CD4-positive, alpha-beta memory T cell (primary cell): ENCODE results near the gene ST8SIA5. TPM values are rescaled to one million over a fixed set of nuclear protein-coding genes. Genes with fewer than 3 reads are reported as not detected.

ENCODE experiments used
- CTCF ChIA-PET: fragments of 350-600 bp; sonication (Branson Sonifier 250); formaldehyde crosslinking; loops from one replicate; lab custom pipeline; 2021; ENCODE audit warnings: inconsistent platforms; ENCODE audit not compliant: partially characterized antibody; lab: Charles Lee
- POLR2A ChIA-PET: fragments of 350-600 bp; sonication (Branson Sonifier 250); formaldehyde crosslinking; loops from one replicate; lab custom pipeline; 2021; ENCODE audit not compliant: partially characterized antibody; lab: Charles Lee
- DNase-seq, 5 donors: peaks; one replicate each; pipeline versions ENCODE4 v3.0.0 to v3.0.0-alpha.2; 2020 to 2022; ENCODE audit warnings: mixed read lengths in 1 of 5
- H3K27ac ChIP-seq: one replicate; pipeline ENCODE4 v1.7.0; 2013; ENCODE audit warnings: low read depth, low read length
- H3K27me3 ChIP-seq: 2 replicates; pipeline ENCODE4 v1.7.0; 2013; ENCODE audit warnings: mild to moderate bottlenecking, low read length, moderate library complexity; ENCODE audit not compliant: insufficient read depth
- H3K36me3 ChIP-seq: 2 replicates; pipeline ENCODE4 v1.7.0; 2013; ENCODE audit warnings: mild to moderate bottlenecking, low read length, moderate library complexity; ENCODE audit not compliant: insufficient read depth
- H3K4me1 ChIP-seq: 2 replicates; pipeline ENCODE4 v1.7.0; 2013; ENCODE audit warnings: mild to moderate bottlenecking, low read length, moderate library complexity; ENCODE audit not compliant: insufficient read depth
- H3K4me3 ChIP-seq, 2 donors: one replicate each; pipeline ENCODE4 v1.7.0; 2013; ENCODE audit warnings: low read length in 2 of 2, mild to moderate bottlenecking in 1 of 2
- H3K9me3 ChIP-seq, 2 donors: one replicate each; pipeline ENCODE4 v1.7.0; 2013; ENCODE audit warnings: low read length in 2 of 2, control low read depth in 1 of 2; ENCODE audit not compliant: control insufficient read depth in 1 of 2
- H3K27ac Mint-ChIP-seq, 7 donors: one replicate each; pipeline ENCODE4 v1.8.0; 2020 to 2021; ENCODE audit warnings: mixed read lengths in 7 of 7, mild to moderate bottlenecking in 6 of 7, inconsistent platforms in 3 of 7, moderate library complexity in 3 of 7
- H3K27me3 Mint-ChIP-seq, 2 donors: one replicate each; pipeline ENCODE4 v1.8.0; 2020 to 2021; ENCODE audit warnings: mixed read lengths in 2 of 2
- H3K36me3 Mint-ChIP-seq, 2 donors: one replicate each; pipeline ENCODE4 v1.8.0; 2020 to 2021; ENCODE audit warnings: mixed read lengths in 2 of 2, inconsistent platforms in 1 of 2, mild to moderate bottlenecking in 1 of 2
- H3K4me1 Mint-ChIP-seq, 4 donors: one replicate each; pipeline ENCODE4 v1.8.0; 2020 to 2021; ENCODE audit warnings: mixed read lengths in 4 of 4, mild to moderate bottlenecking in 1 of 4
- H3K4me3 Mint-ChIP-seq, 8 donors: one replicate each; pipeline ENCODE4 v1.8.0; 2020 to 2021; ENCODE audit warnings: mixed read lengths in 8 of 8, mild to moderate bottlenecking in 7 of 8, moderate library complexity in 6 of 8, inconsistent platforms in 3 of 8
- H3K9me3 Mint-ChIP-seq, 8 donors: one replicate each; pipeline ENCODE4 v1.8.0; 2020 to 2021; ENCODE audit warnings: mixed read lengths in 8 of 8, mild to moderate bottlenecking in 5 of 8, inconsistent platforms in 3 of 8, moderate library complexity in 1 of 8
- intact Hi-C: fragments of 100-400 bp; cut with micrococcal nuclease; formaldehyde crosslinking; loops from one replicate; pipeline ENCODE4 v1.15.1; 2023
- polyA plus RNA-seq, 2 donors: library from polyadenylated mRNA; unstranded; fragments of 300-500 nt; fragmentation: Illumina TruSeq; gene quantifications; one replicate each; pipeline ENCODE4 v1.2.3, GENCODE V29; 2021
- total RNA-seq, 2 experiments: library from RNA; stranded (reverse); gene quantifications; one replicate each; pipeline ENCODE4 v1.2.3, GENCODE V29; 2021

The ST8SIA5 gene
- total and polyA plus RNA-seq, 4 experiments from 2014 or later, result not detected

DNA sequence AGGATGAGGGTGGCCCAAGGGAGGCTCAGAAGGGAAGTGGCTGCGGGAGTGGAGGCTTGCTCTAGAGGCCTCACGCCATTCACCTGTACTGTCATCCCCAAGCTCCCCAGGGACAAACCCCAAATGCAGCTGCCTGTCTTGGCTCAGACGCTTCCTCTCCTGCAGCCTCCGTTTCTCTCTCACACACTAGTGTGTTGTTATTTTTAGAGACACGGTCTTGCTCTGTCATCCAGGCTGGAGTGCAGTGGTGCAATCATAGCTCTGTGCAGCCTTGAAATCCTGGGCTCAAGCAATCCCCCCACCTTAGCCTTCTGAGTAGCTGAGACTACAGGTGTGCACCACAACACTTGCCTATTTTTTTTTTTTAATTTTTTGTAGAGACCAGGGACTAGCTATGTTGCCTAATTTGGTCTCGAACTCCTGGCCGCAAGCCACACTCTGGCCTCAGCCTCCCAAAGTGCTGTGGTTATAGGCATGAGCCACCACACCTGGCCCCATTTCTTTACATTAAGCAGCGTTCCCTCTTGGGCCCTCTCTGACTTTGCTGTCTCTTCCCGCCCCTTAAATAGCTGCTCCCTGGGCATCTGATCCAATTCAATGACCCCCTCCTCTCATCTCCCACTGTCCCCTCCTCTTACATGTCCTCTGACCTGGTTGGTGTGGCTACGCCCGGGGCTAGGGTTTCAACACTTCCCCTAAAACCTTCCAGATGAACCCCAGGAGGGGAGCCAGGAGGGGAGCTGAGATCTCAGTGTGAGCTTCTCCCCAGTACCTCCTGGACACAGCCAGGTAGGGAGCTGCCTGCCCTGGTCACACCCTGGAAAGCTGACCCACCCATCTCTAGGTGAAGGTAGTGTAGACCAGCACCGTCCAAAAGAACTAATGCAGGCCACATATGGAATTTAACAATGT, 75.8 kb downstream of the ST8SIA5 start:
- no peak for DNase-seq
- H3K27me3 ChIP-seq, result no peaks in the 10 kb centered on the region
- Mint-ChIP-seq H3K27me3 (peaks cover 1 to 8% of the 10 kb centered on the region in 2 donors), H3K4me3 (no peak overlapping the region), H3K36me3 (no peaks in the 10 kb centered on the region), H3K4me1 (no peaks in the 10 kb centered on the region), H3K9me3 (no peaks in the 10 kb centered on the region), H3K27ac (no peak overlapping the region)
- no peaks in the 10 kb centered on the region for H3K4me1 ChIP-seq
- intact Hi-C loops, result no loop called here
- H3K4me3 ChIP-seq, result no peak overlapping the region
- ChIA-PET POLR2A (no interaction called here), CTCF (no interaction called here)
- H3K9me3 ChIP-seq, result no peaks in the 10 kb centered on the region
- no peak overlapping the region for H3K27ac ChIP-seq
- no peaks in the 10 kb centered on the region for H3K36me3 ChIP-seq

DNA sequence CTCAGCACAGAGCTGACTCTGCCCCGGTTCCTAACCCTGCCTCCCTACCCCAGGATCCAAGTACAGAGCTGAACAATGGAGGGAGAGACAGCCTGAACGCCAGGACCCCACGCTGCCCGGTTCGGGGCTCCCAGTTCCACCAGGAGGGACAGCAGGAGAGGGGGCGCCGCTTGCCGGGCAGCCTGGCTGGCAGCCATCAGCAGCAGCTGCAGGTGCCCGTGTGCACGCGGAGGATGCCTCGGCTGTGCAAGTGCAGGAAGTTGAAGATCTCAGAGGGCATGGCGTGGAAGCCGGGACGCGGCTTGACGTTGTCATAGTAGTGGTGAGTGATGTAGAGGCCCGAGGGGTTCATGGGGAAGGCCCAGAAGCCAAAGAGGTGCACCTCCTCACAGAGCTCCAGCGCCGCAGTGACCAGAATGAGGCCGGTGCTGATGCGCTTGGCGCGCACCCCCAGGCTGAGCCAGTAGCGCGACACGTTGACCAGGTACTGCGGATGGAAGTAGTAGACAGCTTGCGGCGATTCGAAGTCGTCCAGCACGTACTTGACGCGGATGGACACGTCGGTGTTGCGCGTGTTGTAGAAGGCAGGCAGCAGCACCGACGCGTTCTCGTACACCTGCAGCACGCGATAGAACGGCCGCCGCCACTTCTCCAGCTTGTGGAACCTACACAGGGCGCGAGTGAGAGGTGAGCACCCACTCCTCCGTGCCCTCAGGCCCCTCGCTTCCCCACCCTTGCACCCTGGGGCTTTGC, 76.8 kb downstream of the ST8SIA5 start:
- CTCF ChIA-PET, result interaction anchor here (1.8 kb wide), 1 partner anchor 22 kb away, joined by 5 read pairs; no protein-coding TSS in a partner anchor
- Mint-ChIP-seq H3K36me3 (no peaks in the 10 kb centered on the region), H3K9me3 (no peaks in the 10 kb centered on the region), H3K27ac (no peak overlapping the region), H3K27me3 (peaks cover 3 to 9% of the 10 kb centered on the region in 2 donors), H3K4me3 (no peak overlapping the region), H3K4me1 (no peaks in the 10 kb centered on the region)
- Histone ChIP-seq H3K27ac (no peak overlapping the region), H3K4me3 (no peak overlapping the region), H3K4me1 (no peaks in the 10 kb centered on the region), H3K9me3 (no peaks in the 10 kb centered on the region), H3K27me3 (no peaks in the 10 kb centered on the region), H3K36me3 (no peaks in the 10 kb centered on the region)
- intact Hi-C loops, result no loop called here
- no peak for DNase-seq
- POLR2A ChIA-PET, result no interaction called here

DNA sequence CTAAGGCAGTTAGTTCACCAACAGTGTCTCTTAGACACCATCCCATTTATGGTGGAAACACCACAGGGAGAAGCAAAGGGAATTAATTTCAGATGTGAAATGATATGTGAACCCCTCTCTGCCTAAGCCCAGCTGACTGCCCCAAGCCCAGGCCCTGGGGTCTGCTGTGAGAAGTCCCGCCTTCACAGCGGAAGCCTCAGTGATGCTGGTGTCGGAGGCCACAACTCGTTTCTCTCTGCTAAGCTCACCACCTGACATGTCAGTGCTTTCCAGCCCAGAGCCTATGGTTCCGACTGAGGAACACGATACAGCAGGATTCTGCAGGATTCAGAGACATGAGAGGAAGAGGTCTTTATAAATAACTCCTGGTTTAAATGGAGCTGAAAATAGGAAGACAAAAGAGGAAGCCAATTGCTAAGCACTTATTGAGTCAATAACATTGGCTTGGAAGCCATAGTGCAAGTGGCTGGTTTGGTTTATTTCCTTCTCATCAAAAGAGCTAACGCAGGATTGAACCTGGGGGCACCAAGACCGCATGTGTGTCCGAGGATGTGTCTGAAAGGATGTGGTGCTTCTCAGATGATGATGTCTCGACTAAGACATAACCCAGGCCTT, 78.0 kb downstream of the ST8SIA5 start:
- H3K4me3 ChIP-seq, result no peak overlapping the region
- no peaks in the 10 kb centered on the region for H3K9me3 ChIP-seq
- Mint-ChIP-seq H3K4me1 (peaks cover 0 to 2% (median 0%) of the 10 kb centered on the region in 4 donors), H3K9me3 (peaks cover 0 to 2% (median 0%) of the 10 kb centered on the region in 8 donors), H3K27ac (no peak overlapping the region), H3K36me3 (no peaks in the 10 kb centered on the region), H3K27me3 (peaks cover 4 to 9% of the 10 kb centered on the region in 2 donors), H3K4me3 (no peak overlapping the region)
- POLR2A ChIA-PET, result no interaction called here
- no peak overlapping the region for H3K27ac ChIP-seq
- H3K27me3 ChIP-seq, result no peaks in the 10 kb centered on the region
- intact Hi-C loops, result no loop called here
- no peak for DNase-seq
- CTCF ChIA-PET, result interaction anchor here (1.8 kb wide), 1 partner anchor 21 kb away, joined by 5 read pairs; no protein-coding TSS in a partner anchor
- H3K36me3 ChIP-seq, result no peaks in the 10 kb centered on the region
- H3K4me1 ChIP-seq, result no peaks in the 10 kb centered on the region

DNA sequence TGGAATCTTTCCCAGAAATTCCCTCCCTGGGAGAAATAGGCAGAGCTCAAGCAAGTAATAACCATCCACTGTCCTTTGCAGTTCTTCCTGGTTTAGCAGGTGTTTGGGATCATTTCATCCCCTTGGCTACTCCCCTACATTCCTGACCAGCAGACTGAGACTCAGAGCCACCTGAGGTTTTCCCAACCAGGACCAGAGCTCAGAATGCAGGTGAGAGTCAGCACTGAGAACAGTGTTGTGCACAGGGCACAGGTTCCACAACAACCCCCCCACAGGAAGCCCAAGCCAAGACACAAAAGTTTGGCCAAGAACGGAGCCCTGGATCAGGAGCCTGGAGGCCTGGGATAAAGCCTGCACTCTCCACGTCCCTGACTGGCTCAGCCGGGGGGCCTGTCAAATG, 78.8 kb downstream of the ST8SIA5 start:
- H3K4me3 Mint-ChIP-seq, result no peak overlapping the region
- H3K36me3 Mint-ChIP-seq, result no peaks in the 10 kb centered on the region
- no peaks in the 10 kb centered on the region for H3K36me3 ChIP-seq
- no peak overlapping the region for H3K4me3 ChIP-seq
- DNase-seq, result no peak
- H3K27ac ChIP-seq, result no peak overlapping the region
- peaks cover 3 to 9% of the 10 kb centered on the region in 2 donors for H3K27me3 Mint-ChIP-seq
- no peaks in the 10 kb centered on the region for H3K9me3 ChIP-seq
- H3K4me1 Mint-ChIP-seq, result peaks cover 0 to 4% (median under 1%) of the 10 kb centered on the region in 4 donors
- ChIA-PET CTCF (interaction anchor here (1.8 kb wide), 1 partner anchor 20 kb away, joined by 5 read pairs; no protein-coding TSS in a partner anchor), POLR2A (no interaction called here)
- H3K27ac Mint-ChIP-seq, result no peak overlapping the region
- intact Hi-C loops, result no loop called here
- H3K4me1 ChIP-seq, result no peaks in the 10 kb centered on the region
- peaks cover 0 to 2% (median 0%) of the 10 kb centered on the region in 8 donors for H3K9me3 Mint-ChIP-seq
- H3K27me3 ChIP-seq, result no peaks in the 10 kb centered on the region

DNA sequence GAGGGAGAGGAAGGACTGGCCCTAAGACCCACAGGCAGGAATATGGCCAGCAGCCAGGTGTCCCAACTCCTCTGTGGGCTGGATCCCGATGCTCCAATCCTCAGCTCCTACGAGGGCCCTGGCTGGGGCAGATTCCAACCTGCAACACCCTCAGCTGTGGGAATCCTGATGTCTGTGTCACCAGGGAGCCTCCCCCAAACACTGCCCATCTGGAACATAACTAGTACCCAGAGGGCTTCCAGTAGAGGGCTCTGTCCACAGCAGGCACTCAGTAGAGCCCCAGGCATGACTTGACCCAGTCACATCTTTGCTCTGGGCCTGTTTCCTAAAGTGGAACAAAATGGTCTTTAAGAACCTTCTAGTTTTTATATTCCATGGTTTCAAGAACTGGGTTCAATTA, 79.2 kb downstream of the ST8SIA5 start:
- H3K4me1 ChIP-seq, result peaks cover 4% of the 10 kb centered on the region
- H3K9me3 Mint-ChIP-seq, result peaks cover 0 to 2% (median 0%) of the 10 kb centered on the region in 8 donors
- H3K27me3 ChIP-seq, result no peaks in the 10 kb centered on the region
- H3K27me3 Mint-ChIP-seq, result peaks cover 3 to 9% of the 10 kb centered on the region in 2 donors
- no peaks in the 10 kb centered on the region for H3K36me3 ChIP-seq
- H3K4me3 Mint-ChIP-seq, result no peak overlapping the region
- H3K9me3 ChIP-seq, result no peaks in the 10 kb centered on the region
- ChIA-PET POLR2A (no interaction called here), CTCF (interaction anchor here (1.2 kb wide), 1 partner anchor 19 kb away, joined by 5 read pairs; no protein-coding TSS in a partner anchor)
- DNase-seq, result no peak
- no peaks in the 10 kb centered on the region for H3K36me3 Mint-ChIP-seq
- no peak overlapping the region for H3K4me3 ChIP-seq
- H3K4me1 Mint-ChIP-seq, result peaks cover 3 to 8% (median 4%) of the 10 kb centered on the region in 4 donors
- no peak overlapping the region for H3K27ac Mint-ChIP-seq
- no peak overlapping the region for H3K27ac ChIP-seq
- intact Hi-C loops, result no loop called here

DNA sequence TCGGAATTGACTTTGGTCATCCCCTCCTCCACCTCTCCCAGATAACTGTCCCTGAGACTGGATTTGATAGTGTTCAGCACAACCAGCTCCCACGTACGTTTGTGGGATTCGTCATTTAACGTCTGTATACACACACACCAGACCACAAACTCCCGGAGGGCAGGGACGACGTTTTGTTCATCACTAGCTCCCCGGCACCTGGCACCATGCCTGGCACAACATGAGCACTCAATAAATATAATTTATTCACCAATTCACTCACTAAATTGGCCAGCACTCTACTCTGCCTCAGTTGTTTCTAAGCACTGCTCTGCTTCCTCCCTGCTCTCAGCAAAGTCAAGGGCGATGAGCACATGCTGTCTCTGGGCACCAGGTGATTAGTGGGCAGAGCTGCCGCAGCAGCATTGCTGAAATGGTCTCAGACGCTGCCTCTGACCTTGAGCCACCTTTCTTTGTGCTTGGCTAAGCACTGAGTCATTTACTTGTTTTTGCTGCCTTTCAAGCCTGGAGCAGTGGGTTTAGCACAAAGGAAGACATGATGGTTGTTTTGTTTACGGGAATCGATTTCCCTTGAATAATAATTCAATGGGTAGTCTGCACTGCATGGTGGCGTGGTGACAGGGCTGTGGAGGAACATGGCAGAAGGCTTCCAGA, 80.5 kb downstream of the ST8SIA5 start:
- no peaks in the 10 kb centered on the region for H3K9me3 ChIP-seq
- POLR2A ChIA-PET, result no interaction called here
- CTCF ChIA-PET, result interaction anchor here (1.2 kb wide), 1 partner anchor 18 kb away, joined by 5 read pairs; no protein-coding TSS in a partner anchor
- Mint-ChIP-seq H3K27me3 (peaks cover 3 to 4% of the 10 kb centered on the region in 2 donors), H3K4me1 (peaks cover 10 to 19% (median 12%) of the 10 kb centered on the region in 4 donors), H3K36me3 (no peaks in the 10 kb centered on the region), H3K9me3 (peaks cover 0 to 2% (median 0%) of the 10 kb centered on the region in 8 donors), H3K27ac (no peak overlapping the region), H3K4me3 (no peak overlapping the region)
- no peaks in the 10 kb centered on the region for H3K36me3 ChIP-seq
- H3K4me3 ChIP-seq, result no peak overlapping the region
- DNase-seq, result no peak
- no peak overlapping the region for H3K27ac ChIP-seq
- H3K27me3 ChIP-seq, result no peaks in the 10 kb centered on the region
- H3K4me1 ChIP-seq, result peaks cover 13% of the 10 kb centered on the region
- intact Hi-C loops, result no loop called here
